HG03064 (cell line): Measurements from ENCODE around the gene OPN4.

ENCODE experiments used
- ATAC-seq: cut with Tn5 transposase; IDR thresholded peaks from one replicate; pipeline ENCODE4 v1.9.1; 2021; ENCODE audit warnings: low read depth; ENCODE audit not compliant: unreplicated experiment

The OPN4 gene

DNA sequence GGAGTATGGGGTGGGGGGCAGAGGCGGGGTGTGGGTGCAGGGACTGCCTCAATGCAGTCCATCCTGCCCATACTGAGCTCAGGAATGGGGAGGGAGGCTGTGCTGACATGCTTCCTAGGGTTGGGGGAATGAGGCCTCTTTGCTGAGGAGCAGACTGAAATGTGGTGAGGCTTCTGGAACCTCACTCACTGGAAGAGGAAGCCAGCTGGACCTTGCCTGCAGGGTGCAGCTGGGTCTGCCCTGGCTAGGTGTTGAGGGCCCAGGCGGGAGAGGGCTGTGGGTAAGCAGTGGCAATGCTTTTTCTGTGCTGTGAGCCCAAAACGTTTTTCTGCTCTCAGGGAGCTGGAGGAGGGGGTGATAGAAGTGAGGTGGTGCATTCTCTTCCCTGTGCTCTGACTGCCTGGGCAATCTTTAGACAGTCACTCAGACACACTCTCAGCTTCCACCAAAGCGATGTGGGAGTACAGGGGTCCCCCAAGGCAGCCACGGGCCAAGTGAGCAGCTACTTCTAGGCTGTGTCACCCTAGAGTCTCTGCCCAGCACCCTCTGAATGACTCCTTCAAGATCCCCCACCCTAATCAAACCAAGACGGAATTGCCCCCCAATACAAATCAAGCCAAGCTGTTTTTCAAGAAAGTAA lies 60.9 kb downstream of the OPN4 start:
- no peak for ATAC-seq

DNA sequence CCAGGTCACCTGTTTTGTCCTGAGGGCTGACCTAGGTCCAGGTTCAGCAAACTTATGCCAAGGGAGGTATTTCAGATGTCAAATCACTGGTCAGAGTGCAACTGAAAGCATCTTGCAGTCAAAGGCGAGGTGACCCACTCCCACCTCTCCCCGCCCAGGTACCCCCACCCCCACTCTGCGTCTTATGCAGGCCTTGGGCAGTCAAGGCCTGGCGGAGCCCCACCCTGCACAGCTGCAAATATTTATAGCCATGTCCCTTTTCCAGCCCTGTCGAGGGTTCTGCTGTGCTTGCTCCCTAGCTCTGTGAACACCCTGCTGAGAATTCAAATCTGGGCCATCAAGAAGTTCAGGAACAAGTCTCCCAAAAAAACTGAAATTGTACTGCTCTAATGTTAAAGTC lies 61.5 kb downstream of the OPN4 start:
- ATAC-seq, result no peak
